Measurements from ENCODE around the gene PANX2.
A peak's percentile ranks its signal among the peaks of the same experiment; 100 is the strongest.

PANX2 gene

GRCh38 chr22:50189849-50190181, 19.3 kb downstream of the PANX2 start:
- TF ChIP-seq MYC (IDR thresholded peaks at IDR 0.05; ENCODE audit: low read depth, low read length) (no peak), POLR2A (IDR thresholded peaks at IDR 0.05; ENCODE audit: extremely low read depth, insufficient read length) (no peak)
- TF ChIP-seq, protein P1, sequence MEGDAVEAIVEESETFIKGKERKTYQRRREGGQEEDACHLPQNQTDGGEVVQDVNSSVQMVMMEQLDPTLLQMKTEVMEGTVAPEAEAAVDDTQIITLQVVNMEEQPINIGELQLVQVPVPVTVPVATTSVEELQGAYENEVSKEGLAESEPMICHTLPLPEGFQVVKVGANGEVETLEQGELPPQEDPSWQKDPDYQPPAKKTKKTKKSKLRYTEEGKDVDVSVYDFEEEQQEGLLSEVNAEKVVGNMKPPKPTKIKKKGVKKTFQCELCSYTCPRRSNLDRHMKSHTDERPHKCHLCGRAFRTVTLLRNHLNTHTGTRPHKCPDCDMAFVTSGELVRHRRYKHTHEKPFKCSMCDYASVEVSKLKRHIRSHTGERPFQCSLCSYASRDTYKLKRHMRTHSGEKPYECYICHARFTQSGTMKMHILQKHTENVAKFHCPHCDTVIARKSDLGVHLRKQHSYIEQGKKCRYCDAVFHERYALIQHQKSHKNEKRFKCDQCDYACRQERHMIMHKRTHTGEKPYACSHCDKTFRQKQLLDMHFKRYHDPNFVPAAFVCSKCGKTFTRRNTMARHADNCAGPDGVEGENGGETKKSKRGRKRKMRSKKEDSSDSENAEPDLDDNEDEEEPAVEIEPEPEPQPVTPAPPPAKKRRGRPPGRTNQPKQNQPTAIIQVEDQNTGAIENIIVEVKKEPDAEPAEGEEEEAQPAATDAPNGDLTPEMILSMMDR (IDR thresholded peaks at IDR 0.05; ENCODE audit: low read depth, low read length): no peak
- TF ChIP-seq, protein P2, sequence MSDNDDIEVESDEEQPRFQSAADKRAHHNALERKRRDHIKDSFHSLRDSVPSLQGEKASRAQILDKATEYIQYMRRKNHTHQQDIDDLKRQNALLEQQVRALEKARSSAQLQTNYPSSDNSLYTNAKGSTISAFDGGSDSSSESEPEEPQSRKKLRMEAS (IDR thresholded peaks at IDR 0.05; ENCODE audit: low read depth, low read length): no peak
- no peak for DNase-seq (ENCODE audit: low read depth)
- peak overlapping the region; percentile 56 for H3K4me3 ChIP-seq (ENCODE audit: low read depth, low read length)

- TF ChIP-seq, protein P1 (IDR thresholded peaks at IDR 0.05; ENCODE audit: low read depth, low read length): peak; percentile 24
- peak; percentile 15 for TF ChIP-seq POLR2A (IDR thresholded peaks at IDR 0.05; ENCODE audit: extremely low read depth, insufficient read length)
- peak; percentile 38; the same call in 1 of the 2 replicates for TF ChIP-seq MYC (IDR thresholded peaks at IDR 0.05; ENCODE audit: low read depth, low read length)
- TF ChIP-seq, protein P2 (IDR thresholded peaks at IDR 0.05; ENCODE audit: low read depth, low read length): 0 out of 2 replicates have a peak, but pooled peaks have one; percentile 14
- peak; percentile 91 for DNase-seq (ENCODE audit: low read depth)
- peak overlapping the region; percentile 56 for H3K4me3 ChIP-seq (ENCODE audit: low read depth, low read length)
These were observed 19.8 kb downstream of the PANX2 start for GRCh38 chr22:50190182-50190940.

GRCh38 chr22:50190941-50191741, 20.6 kb downstream of the PANX2 start:
- TF ChIP-seq, protein P2 (IDR thresholded peaks at IDR 0.05; ENCODE audit: low read depth, low read length): no peak
- TF ChIP-seq MYC (IDR thresholded peaks at IDR 0.05; ENCODE audit: low read depth, low read length) (0 out of 2 replicates have a peak, but pooled peaks have one; percentile 7), POLR2A (IDR thresholded peaks at IDR 0.05; ENCODE audit: extremely low read depth, insufficient read length) (no peak)
- H3K4me3 ChIP-seq (ENCODE audit: low read depth, low read length): peak overlapping the region; percentile 56
- peak; percentile 90 for DNase-seq (ENCODE audit: low read depth)

- H3K4me3 ChIP-seq (ENCODE audit: low read depth, low read length): peak overlapping the region; percentile 56
- peak; percentile 77 for DNase-seq (ENCODE audit: low read depth)
- TF ChIP-seq, protein P1 (IDR thresholded peaks at IDR 0.05; ENCODE audit: low read depth, low read length): no peak
- TF ChIP-seq MYC (IDR thresholded peaks at IDR 0.05; ENCODE audit: low read depth, low read length): no peak
- TF ChIP-seq, protein P2 (IDR thresholded peaks at IDR 0.05; ENCODE audit: low read depth, low read length): no peak
These were observed 22.1 kb downstream of the PANX2 start for GRCh38 chr22:50192436-50193204.

DNA sequence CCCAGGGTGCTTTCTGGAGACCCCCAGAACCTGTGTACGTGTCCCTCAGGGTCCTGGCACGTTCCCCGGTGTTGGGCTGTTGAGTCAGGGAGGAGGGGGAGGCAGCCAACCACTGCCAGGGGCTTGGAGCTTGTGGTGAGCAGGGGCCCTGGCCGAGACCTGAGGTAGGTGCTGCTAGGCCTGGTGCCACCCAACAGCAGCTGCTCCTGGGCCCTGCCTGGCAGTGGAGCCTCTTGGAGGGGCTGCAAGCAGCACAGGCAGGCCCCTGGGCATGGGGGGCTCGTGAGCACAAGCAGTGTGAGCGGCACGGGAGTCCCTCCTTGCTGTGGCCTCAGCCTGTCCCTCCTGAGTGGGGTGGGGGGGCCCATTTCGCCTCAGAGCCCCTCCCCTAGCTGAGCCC, 23.1 kb downstream of the PANX2 start:
- no peak for DNase-seq (ENCODE audit: low read depth)
- TF ChIP-seq POLR2A (IDR thresholded peaks at IDR 0.05; ENCODE audit: extremely low read depth, insufficient read length): no peak
- no peak for TF ChIP-seq MYC (IDR thresholded peaks at IDR 0.05; ENCODE audit: low read depth, low read length)
- TF ChIP-seq, protein P2 (IDR thresholded peaks at IDR 0.05; ENCODE audit: low read depth, low read length): no peak
- TF ChIP-seq, protein P1 (IDR thresholded peaks at IDR 0.05; ENCODE audit: low read depth, low read length): no peak
- no peak overlapping the region for H3K4me3 ChIP-seq (ENCODE audit: low read depth, low read length)
